Measurements from ENCODE around the gene FBXL17. TPM values are rescaled to one million over a fixed set of nuclear protein-coding genes. Genes with fewer than 3 reads are reported as not detected.

The FBXL17 gene
- total RNA-seq, 1 experiment from 2014 or later: 11.6 TPM

DNA sequence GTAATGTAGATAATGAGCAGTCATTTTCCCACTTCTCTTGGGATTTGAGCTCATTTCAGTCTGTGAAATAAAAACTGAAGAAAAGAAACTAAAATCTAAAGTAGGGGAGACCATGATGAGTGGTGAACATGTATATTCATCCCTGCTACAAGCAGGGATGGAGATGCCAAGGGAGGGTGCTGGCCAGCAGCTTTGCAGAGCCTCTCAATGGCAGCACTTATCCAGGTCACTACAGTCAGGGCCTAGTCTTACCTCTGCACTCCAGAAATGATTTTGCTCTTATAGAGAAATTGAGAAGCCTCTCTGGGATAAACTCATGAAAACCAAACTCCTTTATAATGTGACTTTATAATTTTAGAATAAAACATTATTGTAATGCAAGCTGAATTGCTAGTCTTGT, 317.6 kb downstream of the FBXL17 start:
- intact Hi-C loops (cut with micrococcal nuclease; ENCODE audit: unreplicated experiment): no loop called here
- no peak overlapping the region for H3K4me3 Mint-ChIP-seq (ENCODE audit: unreplicated experiment)
- H3K36me3 ChIP-seq (ENCODE audit: control insufficient read depth, insufficient read depth, low read length): no peaks in the 10 kb centered on the region
- no peaks in the 10 kb centered on the region for H3K27me3 ChIP-seq (replicated peaks; ENCODE audit: control insufficient read depth, insufficient read depth, low read length)
- H3K9me3 Mint-ChIP-seq (ENCODE audit: unreplicated experiment): no peaks in the 10 kb centered on the region
- no peaks in the 10 kb centered on the region for H3K4me1 ChIP-seq
- BruUV-seq (replicated peaks): no TSS peak
- ChIA-PET POLR2A (no interaction called here), CTCF (no interaction called here)
- H3K27me3 Mint-ChIP-seq (ENCODE audit: insufficient read depth, unreplicated experiment): no peaks in the 10 kb centered on the region
- no peak overlapping the region for H3K4me3 ChIP-seq (ENCODE audit: low read depth, low read length)
- DNase-seq: no peak
- TF ChIP-seq, protein P1, sequence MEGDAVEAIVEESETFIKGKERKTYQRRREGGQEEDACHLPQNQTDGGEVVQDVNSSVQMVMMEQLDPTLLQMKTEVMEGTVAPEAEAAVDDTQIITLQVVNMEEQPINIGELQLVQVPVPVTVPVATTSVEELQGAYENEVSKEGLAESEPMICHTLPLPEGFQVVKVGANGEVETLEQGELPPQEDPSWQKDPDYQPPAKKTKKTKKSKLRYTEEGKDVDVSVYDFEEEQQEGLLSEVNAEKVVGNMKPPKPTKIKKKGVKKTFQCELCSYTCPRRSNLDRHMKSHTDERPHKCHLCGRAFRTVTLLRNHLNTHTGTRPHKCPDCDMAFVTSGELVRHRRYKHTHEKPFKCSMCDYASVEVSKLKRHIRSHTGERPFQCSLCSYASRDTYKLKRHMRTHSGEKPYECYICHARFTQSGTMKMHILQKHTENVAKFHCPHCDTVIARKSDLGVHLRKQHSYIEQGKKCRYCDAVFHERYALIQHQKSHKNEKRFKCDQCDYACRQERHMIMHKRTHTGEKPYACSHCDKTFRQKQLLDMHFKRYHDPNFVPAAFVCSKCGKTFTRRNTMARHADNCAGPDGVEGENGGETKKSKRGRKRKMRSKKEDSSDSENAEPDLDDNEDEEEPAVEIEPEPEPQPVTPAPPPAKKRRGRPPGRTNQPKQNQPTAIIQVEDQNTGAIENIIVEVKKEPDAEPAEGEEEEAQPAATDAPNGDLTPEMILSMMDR (IDR thresholded peaks at IDR 0.05; ENCODE audit: insufficient read depth in 1 of 2, low read depth in 1 of 2, low read length in 1 of 2, severe bottlenecking in 1 of 2, unreplicated experiment in 1 of 2): no peak
- no peak overlapping the region for H3K27ac Mint-ChIP-seq (ENCODE audit: unreplicated experiment)
- no peaks in the 10 kb centered on the region for H3K9me3 ChIP-seq
- H3K4me1 Mint-ChIP-seq (ENCODE audit: low read depth, unreplicated experiment): no peaks in the 10 kb centered on the region
- H3K36me3 Mint-ChIP-seq (ENCODE audit: insufficient read depth, unreplicated experiment): no peaks in the 10 kb centered on the region

DNA sequence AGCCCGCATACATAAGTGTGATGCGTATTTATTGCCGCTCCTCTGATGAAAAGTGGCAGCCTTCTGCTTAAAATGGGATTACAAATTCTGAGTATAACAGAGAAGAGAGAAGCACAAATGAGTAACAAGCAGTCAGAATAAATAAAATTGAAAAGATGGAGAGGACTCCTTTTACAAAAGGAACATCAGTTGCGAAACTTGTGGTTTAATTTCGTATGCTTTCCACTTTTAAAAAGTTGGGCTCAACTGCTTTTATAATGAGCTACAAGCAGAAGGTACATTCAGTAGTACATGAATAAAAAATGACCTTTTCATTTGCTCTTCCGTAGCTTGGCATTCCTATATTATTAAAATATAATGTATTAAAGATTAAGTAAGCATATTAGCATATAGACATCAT, 320.0 kb downstream of the FBXL17 start:
- intact Hi-C loops (cut with micrococcal nuclease; ENCODE audit: unreplicated experiment): no loop called here
- TF ChIP-seq, protein P1 (IDR thresholded peaks at IDR 0.05; ENCODE audit: insufficient read depth in 1 of 2, low read depth in 1 of 2, low read length in 1 of 2, severe bottlenecking in 1 of 2, unreplicated experiment in 1 of 2): no peak
- Mint-ChIP-seq H3K4me3 (ENCODE audit: unreplicated experiment) (no peak overlapping the region), H3K27ac (ENCODE audit: unreplicated experiment) (no peak overlapping the region), H3K4me1 (ENCODE audit: low read depth, unreplicated experiment) (no peaks in the 10 kb centered on the region), H3K27me3 (ENCODE audit: insufficient read depth, unreplicated experiment) (no peaks in the 10 kb centered on the region), H3K9me3 (ENCODE audit: unreplicated experiment) (no peaks in the 10 kb centered on the region), H3K36me3 (ENCODE audit: insufficient read depth, unreplicated experiment) (no peaks in the 10 kb centered on the region)
- no peaks in the 10 kb centered on the region for H3K4me1 ChIP-seq
- H3K27me3 ChIP-seq (replicated peaks; ENCODE audit: control insufficient read depth, insufficient read depth, low read length): no peaks in the 10 kb centered on the region
- ChIA-PET POLR2A (no interaction called here), CTCF (no interaction called here)
- BruUV-seq (replicated peaks): no TSS peak
- no peak overlapping the region for H3K4me3 ChIP-seq (ENCODE audit: low read depth, low read length)
- DNase-seq: no peak
- no peaks in the 10 kb centered on the region for H3K9me3 ChIP-seq
- H3K36me3 ChIP-seq (ENCODE audit: control insufficient read depth, insufficient read depth, low read length): no peaks in the 10 kb centered on the region

DNA sequence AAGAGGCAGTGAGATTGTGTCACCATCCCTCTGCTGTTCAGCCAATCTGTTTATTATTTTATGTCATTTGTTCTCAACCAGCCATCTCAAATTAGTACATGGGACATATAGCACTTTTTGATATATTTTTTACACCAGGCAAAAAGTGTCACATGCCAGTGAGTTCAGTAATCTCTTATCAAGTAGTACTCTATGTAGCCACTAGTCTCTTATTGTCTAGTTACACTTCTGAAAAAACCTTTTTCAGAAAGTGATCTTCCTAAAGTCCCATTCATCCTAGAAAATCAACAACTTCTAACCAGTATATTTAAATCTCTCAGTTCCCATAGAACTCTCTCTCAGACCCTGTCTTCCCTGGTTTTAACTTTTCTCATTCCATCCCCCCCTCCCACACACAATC, 321.6 kb downstream of the FBXL17 start:
- H3K9me3 ChIP-seq: no peaks in the 10 kb centered on the region
- no peaks in the 10 kb centered on the region for H3K36me3 ChIP-seq (ENCODE audit: control insufficient read depth, insufficient read depth, low read length)
- CTCF ChIA-PET: no interaction called here
- TF ChIP-seq, protein P1 (IDR thresholded peaks at IDR 0.05; ENCODE audit: insufficient read depth in 1 of 2, low read depth in 1 of 2, low read length in 1 of 2, severe bottlenecking in 1 of 2, unreplicated experiment in 1 of 2): no peak
- no peak overlapping the region for H3K27ac Mint-ChIP-seq (ENCODE audit: unreplicated experiment)
- H3K4me1 Mint-ChIP-seq (ENCODE audit: low read depth, unreplicated experiment): no peaks in the 10 kb centered on the region
- no peaks in the 10 kb centered on the region for H3K27me3 Mint-ChIP-seq (ENCODE audit: insufficient read depth, unreplicated experiment)
- BruUV-seq (replicated peaks): no TSS peak
- H3K27me3 ChIP-seq (replicated peaks; ENCODE audit: control insufficient read depth, insufficient read depth, low read length): no peaks in the 10 kb centered on the region
- H3K4me3 Mint-ChIP-seq (ENCODE audit: unreplicated experiment): no peak overlapping the region
- POLR2A ChIA-PET: no interaction called here
- no peak for DNase-seq
- no peaks in the 10 kb centered on the region for H3K36me3 Mint-ChIP-seq (ENCODE audit: insufficient read depth, unreplicated experiment)
- no peaks in the 10 kb centered on the region for H3K4me1 ChIP-seq
- no peak overlapping the region for H3K4me3 ChIP-seq (ENCODE audit: low read depth, low read length)
- no peaks in the 10 kb centered on the region for H3K9me3 Mint-ChIP-seq (ENCODE audit: unreplicated experiment)
- intact Hi-C loops (cut with micrococcal nuclease; ENCODE audit: unreplicated experiment): no loop called here

Measured in Caco-2 (cell line).